Nephron (organoid): ENCODE data around the gene CUL3.

Source experiments
- H3K27ac Mint-ChIP-seq, 3 experiments: 2 replicates each; pipeline ENCODE4 v1.8.0; 2020; ENCODE audit warnings: mixed read lengths in 3 of 3, mild to moderate bottlenecking in 2 of 3, moderate library complexity in 1 of 3
- H3K27me3 Mint-ChIP-seq: 2 replicates; pipeline ENCODE4 v1.8.0; 2021; ENCODE audit warnings: low read depth, mild to moderate bottlenecking, moderate library complexity, mixed read lengths
- H3K36me3 Mint-ChIP-seq: 2 replicates; pipeline ENCODE4 v1.8.0; 2020; ENCODE audit warnings: low read depth, mixed read lengths
- H3K4me1 Mint-ChIP-seq: 2 replicates; pipeline ENCODE4 v1.8.0; 2020; ENCODE audit warnings: mixed read lengths
- H3K4me3 Mint-ChIP-seq, 3 experiments: 2 replicates each; pipeline ENCODE4 v1.8.0; 2020; ENCODE audit warnings: mild to moderate bottlenecking in 3 of 3, mixed read lengths in 3 of 3, moderate library complexity in 2 of 3
- H3K9me3 Mint-ChIP-seq: 2 replicates; pipeline ENCODE4 v1.8.0; 2020; ENCODE audit warnings: mixed read lengths
- CTCF ChIP-seq, 3 experiments: fragments of 200-600 bp; sonication (generic); IDR thresholded peaks; one replicate each; pipeline ENCODE4 v1.5.0; 2021; ENCODE audit warnings: antibody characterized with exemption in 3 of 3; ENCODE audit not compliant: unreplicated experiment in 3 of 3

Gene CUL3

GRCh38 chr2:224444021-224444420 is 141.1 kb downstream of the CUL3 start:
- no peak for TF ChIP-seq CTCF (IDR thresholded peaks at IDR 0.05; ENCODE audit: unreplicated experiment in 3 of 3)
- Mint-ChIP-seq H3K4me3 (no peak overlapping the region), H3K36me3 (no peaks in the 10 kb centered on the region), H3K4me1 (no peaks in the 10 kb centered on the region), H3K27me3 (no peaks in the 10 kb centered on the region), H3K27ac (no peak overlapping the region), H3K9me3 (peaks cover 7% of the 10 kb centered on the region)

DNA sequence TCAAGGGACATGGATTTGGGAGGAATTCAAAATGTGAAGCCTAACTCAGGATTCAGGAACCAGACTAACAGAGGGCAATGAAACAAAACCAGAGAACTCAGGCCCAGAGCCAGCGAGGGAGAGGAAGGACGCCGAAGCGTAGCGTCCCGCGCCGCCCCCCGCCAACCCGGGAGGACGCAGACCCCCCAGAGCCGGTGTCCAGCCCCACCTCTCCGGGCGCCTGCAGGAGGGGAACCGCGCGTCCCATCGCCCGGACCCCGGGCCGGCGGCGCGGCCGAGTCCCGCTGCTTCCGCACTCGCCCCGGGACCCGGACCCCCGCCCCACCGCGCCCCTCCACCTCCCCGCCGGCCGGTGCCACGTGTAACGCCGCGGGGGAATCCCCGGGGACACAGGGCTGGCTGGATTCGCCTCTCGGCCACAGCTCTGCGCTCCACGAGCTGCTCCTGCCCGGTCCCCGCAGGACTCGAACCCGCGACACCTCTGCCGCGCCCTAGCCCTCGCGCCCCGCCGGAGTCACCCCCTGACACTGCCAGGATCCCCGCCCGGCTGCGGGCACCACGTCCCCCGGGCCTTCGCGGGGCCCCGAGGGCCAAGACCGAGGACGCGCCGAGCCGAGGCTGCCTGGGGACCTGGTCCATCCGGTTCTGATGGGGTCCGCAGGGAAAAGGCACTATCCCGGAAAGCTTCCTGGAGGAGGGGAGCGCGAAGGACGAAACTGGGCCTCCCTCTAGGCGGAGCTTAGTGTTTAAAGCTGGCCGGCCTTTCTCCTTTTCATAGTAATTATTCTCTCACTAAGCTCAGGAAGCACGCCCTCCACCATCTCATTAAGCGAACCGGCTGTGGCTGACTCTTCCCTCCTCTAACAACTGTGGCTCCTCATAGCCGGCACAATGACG is 142.8 kb downstream of the CUL3 start:
- H3K36me3 Mint-ChIP-seq: no peaks in the 10 kb centered on the region
- H3K27ac Mint-ChIP-seq: no peak overlapping the region
- no peak overlapping the region for H3K4me3 Mint-ChIP-seq

DNA sequence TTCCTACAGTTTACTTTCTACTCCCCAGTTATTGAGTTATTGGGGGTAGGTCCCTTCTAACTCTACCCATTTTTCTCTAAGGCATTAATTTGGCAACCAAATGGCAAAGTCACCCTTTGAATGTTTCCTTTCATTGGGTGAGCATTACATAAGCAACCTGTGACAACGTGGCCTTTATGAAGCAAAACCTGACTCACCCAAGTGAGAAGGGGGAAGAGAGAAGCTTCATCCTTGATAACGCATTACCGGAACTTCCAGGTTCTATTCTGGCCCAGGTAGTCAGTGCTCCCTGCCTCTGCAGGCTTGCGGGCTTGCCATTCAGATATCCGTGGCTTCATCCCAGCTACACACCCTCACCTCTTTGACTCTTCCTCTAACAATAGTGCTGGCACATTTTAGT is 144.2 kb downstream of the CUL3 start:
- Mint-ChIP-seq H3K27me3 (no peaks in the 10 kb centered on the region), H3K27ac (no peak overlapping the region), H3K9me3 (peaks cover 9% of the 10 kb centered on the region), H3K4me1 (no peaks in the 10 kb centered on the region), H3K4me3 (no peak overlapping the region), H3K36me3 (no peaks in the 10 kb centered on the region)
- no peak for TF ChIP-seq CTCF (IDR thresholded peaks at IDR 0.05; ENCODE audit: unreplicated experiment in 3 of 3)

More for the DNA sequence above, 142.8 kb downstream of the CUL3 start:
- no peak for TF ChIP-seq CTCF (IDR thresholded peaks at IDR 0.05; ENCODE audit: unreplicated experiment in 3 of 3)
- Mint-ChIP-seq H3K27me3 (no peaks in the 10 kb centered on the region), H3K4me1 (no peaks in the 10 kb centered on the region), H3K9me3 (peaks cover 9% of the 10 kb centered on the region)

- no peak overlapping the region for H3K27ac Mint-ChIP-seq
- no peak for TF ChIP-seq CTCF (IDR thresholded peaks at IDR 0.05; ENCODE audit: unreplicated experiment in 3 of 3)
- H3K36me3 Mint-ChIP-seq: no peaks in the 10 kb centered on the region
- H3K4me3 Mint-ChIP-seq: no peak overlapping the region
- no peaks in the 10 kb centered on the region for H3K27me3 Mint-ChIP-seq
- H3K4me1 Mint-ChIP-seq: no peaks in the 10 kb centered on the region
- H3K9me3 Mint-ChIP-seq: peaks cover 9% of the 10 kb centered on the region
Measured at GRCh38 chr2:224438726-224439125, 146.4 kb downstream of the CUL3 start.

DNA sequence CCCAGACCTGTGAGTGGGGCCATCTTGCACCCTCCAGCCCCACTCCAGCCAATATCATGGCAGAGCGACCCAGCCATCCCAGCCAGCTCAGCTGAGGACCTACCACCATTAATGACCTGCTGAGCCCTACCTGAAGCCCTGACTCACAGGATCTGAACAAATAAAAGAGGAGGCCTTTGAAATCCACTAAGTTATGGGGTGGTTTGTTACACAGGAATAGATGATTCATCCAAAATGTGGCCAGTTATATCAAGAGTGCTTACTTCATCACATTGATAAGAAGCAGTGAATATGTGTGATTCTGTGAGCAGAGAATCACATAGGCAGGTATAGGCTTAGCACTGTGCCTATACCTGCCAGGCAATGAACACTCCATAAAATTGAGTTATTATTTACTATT is 148.5 kb downstream of the CUL3 start:
- H3K36me3 Mint-ChIP-seq: no peaks in the 10 kb centered on the region
- H3K4me3 Mint-ChIP-seq: no peak overlapping the region
- TF ChIP-seq CTCF (IDR thresholded peaks at IDR 0.05; ENCODE audit: unreplicated experiment in 3 of 3): no peak
- H3K27me3 Mint-ChIP-seq: peaks cover 9% of the 10 kb centered on the region
- no peak overlapping the region for H3K27ac Mint-ChIP-seq
- no peaks in the 10 kb centered on the region for H3K4me1 Mint-ChIP-seq
- peaks cover 14% of the 10 kb centered on the region for H3K9me3 Mint-ChIP-seq

GRCh38 chr2:224434618-224435017 is 150.5 kb downstream of the CUL3 start:
- H3K9me3 Mint-ChIP-seq: peaks cover 15% of the 10 kb centered on the region
- no peaks in the 10 kb centered on the region for H3K36me3 Mint-ChIP-seq
- no peaks in the 10 kb centered on the region for H3K4me1 Mint-ChIP-seq
- H3K27ac Mint-ChIP-seq: no peak overlapping the region
- peaks cover 9% of the 10 kb centered on the region for H3K27me3 Mint-ChIP-seq
- no peak for TF ChIP-seq CTCF (IDR thresholded peaks at IDR 0.05; ENCODE audit: unreplicated experiment in 3 of 3)
- H3K4me3 Mint-ChIP-seq: no peak overlapping the region
